ENCODE measurements around the gene NEDD4L.

NEDD4L gene

GRCh38 chr18:58337686-58338085, 293.7 kb downstream of the NEDD4L start:
- in situ Hi-C loops (cut with MboI; ENCODE audit: low sequenced_read_pairs): no loop called here

GRCh38 chr18:58338141-58338540, 294.1 kb downstream of the NEDD4L start:
- in situ Hi-C loops (cut with MboI; ENCODE audit: low sequenced_read_pairs): no loop called here

- in situ Hi-C loops (cut with MboI; ENCODE audit: low sequenced_read_pairs): no loop called here
Measured at GRCh38 chr18:58338961-58339592, 295.1 kb downstream of the NEDD4L start.

GRCh38 chr18:58339890-58340289, 295.9 kb downstream of the NEDD4L start:
- in situ Hi-C loops (cut with MboI; ENCODE audit: low sequenced_read_pairs): no loop called here

GRCh38 chr18:58341916-58342315, 297.9 kb downstream of the NEDD4L start:
- in situ Hi-C loops (cut with MboI; ENCODE audit: low sequenced_read_pairs): no loop called here

- in situ Hi-C loops (cut with MboI; ENCODE audit: low sequenced_read_pairs): no loop called here
Measured at GRCh38 chr18:58344080-58344670, 300.1 kb downstream of the NEDD4L start.

GRCh38 chr18:58344861-58345463, 300.9 kb downstream of the NEDD4L start:
- in situ Hi-C loops (cut with MboI; ENCODE audit: low sequenced_read_pairs): no loop called here

- in situ Hi-C loops (cut with MboI; ENCODE audit: low sequenced_read_pairs): no loop called here
Measured at GRCh38 chr18:58345875-58346274, 301.8 kb downstream of the NEDD4L start.

- in situ Hi-C loops (cut with MboI; ENCODE audit: low sequenced_read_pairs): no loop called here
Measured at GRCh38 chr18:58347135-58347534, 303.1 kb downstream of the NEDD4L start.

- in situ Hi-C loops (cut with MboI; ENCODE audit: low sequenced_read_pairs): no loop called here
Measured at GRCh38 chr18:58348517-58348916, 304.5 kb downstream of the NEDD4L start.

GRCh38 chr18:58348951-58349350, 304.9 kb downstream of the NEDD4L start:
- in situ Hi-C loops (cut with MboI; ENCODE audit: low sequenced_read_pairs): no loop called here

GRCh38 chr18:58349650-58350049, 305.6 kb downstream of the NEDD4L start:
- in situ Hi-C loops (cut with MboI; ENCODE audit: low sequenced_read_pairs): no loop called here

GRCh38 chr18:58350526-58350925, 306.5 kb downstream of the NEDD4L start:
- in situ Hi-C loops (cut with MboI; ENCODE audit: low sequenced_read_pairs): no loop called here

GRCh38 chr18:58351776-58352175, 307.8 kb downstream of the NEDD4L start:
- in situ Hi-C loops (cut with MboI; ENCODE audit: low sequenced_read_pairs): no loop called here

- in situ Hi-C loops (cut with MboI; ENCODE audit: low sequenced_read_pairs): no loop called here
Measured at GRCh38 chr18:58353581-58353980, 309.6 kb downstream of the NEDD4L start.

- in situ Hi-C loops (cut with MboI; ENCODE audit: low sequenced_read_pairs): no loop called here
Measured at GRCh38 chr18:58354051-58354450, 310.0 kb downstream of the NEDD4L start.

- in situ Hi-C loops (cut with MboI; ENCODE audit: low sequenced_read_pairs): no loop called here
Measured at GRCh38 chr18:58354791-58355190, 310.8 kb downstream of the NEDD4L start.

GRCh38 chr18:58355243-58355642, 311.2 kb downstream of the NEDD4L start:
- in situ Hi-C loops (cut with MboI; ENCODE audit: low sequenced_read_pairs): no loop called here

- in situ Hi-C loops (cut with MboI; ENCODE audit: low sequenced_read_pairs): no loop called here
Measured at GRCh38 chr18:58359218-58359617, 315.2 kb downstream of the NEDD4L start.

GRCh38 chr18:58359620-58360019, 315.6 kb downstream of the NEDD4L start:
- in situ Hi-C loops (cut with MboI; ENCODE audit: low sequenced_read_pairs): no loop called here

GRCh38 chr18:58360324-58360723, 316.3 kb downstream of the NEDD4L start:
- in situ Hi-C loops (cut with MboI; ENCODE audit: low sequenced_read_pairs): no loop called here

- in situ Hi-C loops (cut with MboI; ENCODE audit: low sequenced_read_pairs): no loop called here
Measured at GRCh38 chr18:58361212-58361611, 317.2 kb downstream of the NEDD4L start.
